Stomach smooth muscle (tissue), 2 donors: ENCODE measurements around the gene DTD1.

Source experiments
- H3K27ac ChIP-seq: one replicate; pipeline ENCODE4 v1.7.0; 2013; ENCODE audit warnings: mild to moderate bottlenecking, low read length, inconsistent platforms
- H3K27me3 ChIP-seq, 2 donors: one replicate each; pipeline ENCODE4 v1.7.0; 2013; ENCODE audit warnings: low read length in 2 of 2; ENCODE audit not compliant: insufficient read depth in 2 of 2, control insufficient read depth in 1 of 2
- H3K36me3 ChIP-seq, 2 donors: one replicate each; pipeline ENCODE4 v1.7.0; 2013; ENCODE audit warnings: low read length in 2 of 2; ENCODE audit not compliant: control insufficient read depth in 2 of 2, insufficient read depth in 2 of 2
- H3K4me1 ChIP-seq: one replicate; pipeline ENCODE4 v1.7.0; 2013; ENCODE audit warnings: low read length; ENCODE audit not compliant: control insufficient read depth, insufficient read depth
- H3K4me3 ChIP-seq, 2 donors: one replicate each; pipeline ENCODE4 v1.7.0; 2013; ENCODE audit warnings: low read length in 2 of 2
- H3K9ac ChIP-seq, 2 donors: one replicate each; pipeline ENCODE4 v1.7.0; 2013; ENCODE audit warnings: low read length in 2 of 2, mild to moderate bottlenecking in 1 of 2
- H3K9me3 ChIP-seq, 2 donors: one replicate each; pipeline ENCODE4 v1.7.0; 2013; ENCODE audit warnings: low read length in 2 of 2; ENCODE audit not compliant: control insufficient read depth in 2 of 2
- donor health status: healthy.
- donor health status: Pancreatic carcinoma.

Gene DTD1

DNA sequence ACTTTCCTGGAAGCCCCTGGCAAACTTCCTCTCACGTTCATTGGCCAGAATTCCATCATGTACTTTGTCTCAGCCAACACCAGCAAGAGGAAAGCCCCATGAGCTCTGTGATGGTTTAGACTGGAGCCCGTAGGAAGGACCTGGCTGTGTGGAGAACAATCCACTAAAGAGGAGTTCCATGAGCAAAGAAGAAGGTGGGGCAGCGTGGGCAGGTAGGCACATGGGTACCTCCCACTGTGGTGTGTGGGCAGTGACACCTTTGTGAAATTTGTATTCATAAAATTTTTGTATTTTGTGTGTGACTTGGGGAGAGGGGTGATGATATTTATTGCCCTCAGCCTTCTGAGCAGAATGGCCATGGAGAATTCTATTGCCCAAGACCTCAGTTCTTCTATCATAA is 136.2 kb downstream of the DTD1 start:
- H3K27me3 ChIP-seq = no peaks in the 10 kb centered on the region
- H3K27ac ChIP-seq = no peak overlapping the region
- H3K4me3 ChIP-seq = no peak overlapping the region
- no peaks in the 10 kb centered on the region for H3K36me3 ChIP-seq
- no peak overlapping the region for H3K9ac ChIP-seq
- H3K4me1 ChIP-seq = peaks cover 6% of the 10 kb centered on the region
- H3K9me3 ChIP-seq = no peaks in the 10 kb centered on the region

DNA sequence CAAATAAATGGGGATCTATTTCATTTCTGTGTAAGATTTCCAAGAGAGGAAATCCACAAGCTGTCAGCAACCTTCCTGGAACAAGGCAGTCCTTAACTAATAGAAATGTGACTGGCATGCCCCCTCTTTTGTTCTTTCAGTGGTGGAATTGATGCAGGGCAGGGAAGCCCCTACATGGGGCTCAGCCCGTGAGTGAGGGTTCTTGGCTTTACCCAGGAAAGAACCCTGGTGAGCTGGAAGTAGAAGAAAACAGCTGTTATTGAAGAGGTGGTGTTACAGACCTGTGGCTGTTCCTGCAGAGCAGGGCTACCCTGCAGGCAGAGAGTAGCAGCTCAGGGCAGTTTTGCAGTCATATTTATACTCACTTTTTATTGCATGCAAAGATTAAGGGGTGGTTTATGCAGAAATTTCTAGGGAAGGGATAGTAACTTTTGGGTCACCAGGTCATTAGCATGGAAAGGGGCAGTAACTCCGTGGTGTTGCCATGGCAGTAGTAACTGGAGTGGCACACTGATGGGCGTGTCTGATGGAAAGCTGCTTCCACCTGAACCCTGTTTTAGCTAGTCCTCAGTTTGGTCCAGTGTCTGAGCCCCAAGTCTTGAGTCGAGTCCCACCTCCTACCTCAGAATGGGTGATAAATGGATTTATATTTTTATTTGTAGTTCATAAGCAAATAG is 137.1 kb downstream of the DTD1 start:
- no peak overlapping the region for H3K9ac ChIP-seq
- H3K4me3 ChIP-seq = no peak overlapping the region
- no peak overlapping the region for H3K27ac ChIP-seq
- no peaks in the 10 kb centered on the region for H3K27me3 ChIP-seq
- no peaks in the 10 kb centered on the region for H3K9me3 ChIP-seq
- peaks cover 6% of the 10 kb centered on the region for H3K4me1 ChIP-seq
- no peaks in the 10 kb centered on the region for H3K36me3 ChIP-seq

DNA sequence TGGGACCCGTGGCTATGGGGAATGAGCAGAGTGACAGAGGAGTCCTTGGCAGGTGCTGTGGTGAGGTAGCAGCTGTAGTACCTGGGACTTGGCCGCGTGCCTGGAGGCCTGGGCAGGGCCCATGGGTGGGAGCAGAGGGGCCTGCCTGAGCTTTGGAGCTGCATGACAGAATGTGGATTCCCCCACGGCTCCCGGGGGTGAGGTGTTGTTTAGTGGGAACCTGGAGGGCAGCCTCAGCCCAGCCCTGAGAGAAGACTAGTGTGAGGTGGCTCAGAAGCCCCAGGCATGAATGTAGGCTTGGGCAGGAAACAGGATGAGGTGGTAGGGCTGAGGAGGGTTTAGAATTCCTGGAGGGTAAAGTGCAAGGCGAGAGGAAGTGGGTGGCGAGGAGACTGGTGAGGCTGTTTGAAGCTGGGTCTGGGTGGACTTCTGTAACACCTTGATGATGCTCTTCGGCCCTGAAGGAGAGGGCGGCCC is 139.2 kb downstream of the DTD1 start:
- Histone ChIP-seq H3K27ac (no peak overlapping the region), H3K27me3 (no peaks in the 10 kb centered on the region), H3K9me3 (no peaks in the 10 kb centered on the region)

DNA sequence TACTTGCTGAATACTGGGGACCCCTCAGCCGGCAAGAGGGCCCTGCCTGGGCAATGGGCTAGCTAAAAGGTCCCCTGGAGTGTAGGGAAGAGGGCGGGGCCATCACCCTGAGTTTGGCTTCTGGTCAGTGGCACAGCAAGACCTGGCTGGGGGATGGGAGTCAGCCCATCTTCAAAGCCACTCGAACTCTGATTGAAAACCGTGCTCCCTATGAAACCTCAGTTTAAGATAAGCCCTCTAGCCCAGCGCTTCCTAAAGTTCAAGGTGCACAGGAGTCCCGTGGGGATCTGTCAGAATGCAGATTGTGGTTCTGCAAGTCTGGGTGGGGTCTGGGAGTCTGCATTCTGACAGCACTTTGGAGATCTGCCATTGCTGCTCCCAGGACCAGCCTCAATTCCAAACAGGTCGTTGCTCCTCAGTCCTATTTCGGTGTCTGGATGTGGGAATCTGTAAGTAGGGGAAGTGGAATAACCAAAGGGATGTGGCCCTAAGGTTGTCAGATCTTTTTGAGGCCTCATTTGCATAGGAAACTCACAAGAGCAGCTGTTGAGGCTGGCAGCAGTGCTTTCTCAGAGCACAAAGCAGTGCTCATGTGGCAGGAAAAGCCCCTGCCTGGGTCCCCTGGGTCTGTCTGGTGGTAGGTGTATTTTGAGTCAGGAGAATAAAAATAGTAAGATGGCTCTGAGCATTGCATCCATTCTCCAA is 140.5 kb downstream of the DTD1 start:
- no peaks in the 10 kb centered on the region for H3K9me3 ChIP-seq
- H3K27me3 ChIP-seq = no peaks in the 10 kb centered on the region
- no peak overlapping the region for H3K4me3 ChIP-seq
- no peak overlapping the region for H3K27ac ChIP-seq
- H3K9ac ChIP-seq = no peak overlapping the region
- peaks cover 6% of the 10 kb centered on the region for H3K4me1 ChIP-seq
- no peaks in the 10 kb centered on the region for H3K36me3 ChIP-seq

More for the DNA sequence above, 139.2 kb downstream of the DTD1 start:
- Histone ChIP-seq H3K4me3 (no peak overlapping the region), H3K36me3 (no peaks in the 10 kb centered on the region), H3K9ac (no peak overlapping the region), H3K4me1 (peaks cover 6% of the 10 kb centered on the region)

DNA sequence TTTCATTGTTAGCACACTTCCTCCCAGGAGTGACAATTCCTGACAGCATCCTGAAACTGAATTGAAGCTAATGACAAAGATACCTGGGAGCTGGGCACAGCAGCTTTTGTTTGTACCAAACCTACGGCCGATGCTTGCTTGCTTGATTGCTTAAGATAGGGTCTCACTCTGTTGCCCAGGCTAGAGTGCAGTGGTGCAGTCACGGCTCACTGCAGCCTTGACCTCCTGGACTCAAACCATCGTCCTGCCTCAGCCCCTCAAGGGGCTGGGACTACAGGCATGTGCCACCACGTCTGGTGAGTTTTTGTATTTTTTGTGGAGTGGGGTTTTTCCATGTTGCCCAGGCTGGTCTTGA is 141.0 kb downstream of the DTD1 start:
- peaks cover 6% of the 10 kb centered on the region for H3K4me1 ChIP-seq
- no peak overlapping the region for H3K27ac ChIP-seq
- no peaks in the 10 kb centered on the region for H3K27me3 ChIP-seq
- no peaks in the 10 kb centered on the region for H3K9me3 ChIP-seq
- H3K4me3 ChIP-seq = no peak overlapping the region
- no peaks in the 10 kb centered on the region for H3K36me3 ChIP-seq
- H3K9ac ChIP-seq = no peak overlapping the region

DNA sequence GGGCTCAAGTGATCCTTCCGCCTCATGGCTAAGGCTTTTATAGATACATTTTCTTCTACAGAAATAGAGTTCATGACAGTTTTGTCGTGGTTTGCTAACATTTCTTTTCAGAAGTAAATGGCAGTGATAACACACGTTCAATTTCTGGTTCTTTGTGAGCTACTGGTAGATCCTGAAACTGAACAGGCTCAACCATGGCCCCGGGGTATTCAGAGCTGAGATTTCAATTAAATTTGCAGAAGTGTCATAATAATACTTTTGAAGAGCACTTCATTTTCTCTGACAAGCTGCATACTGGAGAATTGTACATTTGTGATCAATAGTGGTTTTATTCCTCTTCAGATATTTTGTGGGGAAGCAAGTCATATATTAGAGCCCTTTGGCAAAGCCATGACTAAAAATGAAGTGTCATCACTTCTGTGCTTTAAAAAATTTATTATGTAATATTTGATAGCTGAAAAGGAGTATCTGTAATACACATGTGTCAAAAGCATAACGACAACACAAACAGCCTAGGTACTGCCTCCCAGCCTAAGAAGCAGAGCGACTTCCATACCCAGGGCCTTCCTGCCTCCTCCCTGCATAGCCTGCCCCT is 141.5 kb downstream of the DTD1 start:
- H3K27me3 ChIP-seq = no peaks in the 10 kb centered on the region
- no peaks in the 10 kb centered on the region for H3K36me3 ChIP-seq
- H3K4me1 ChIP-seq = peaks cover 6% of the 10 kb centered on the region
- H3K9me3 ChIP-seq = no peaks in the 10 kb centered on the region
- no peak overlapping the region for H3K27ac ChIP-seq
- no peak overlapping the region for H3K9ac ChIP-seq
- H3K4me3 ChIP-seq = no peak overlapping the region

DNA sequence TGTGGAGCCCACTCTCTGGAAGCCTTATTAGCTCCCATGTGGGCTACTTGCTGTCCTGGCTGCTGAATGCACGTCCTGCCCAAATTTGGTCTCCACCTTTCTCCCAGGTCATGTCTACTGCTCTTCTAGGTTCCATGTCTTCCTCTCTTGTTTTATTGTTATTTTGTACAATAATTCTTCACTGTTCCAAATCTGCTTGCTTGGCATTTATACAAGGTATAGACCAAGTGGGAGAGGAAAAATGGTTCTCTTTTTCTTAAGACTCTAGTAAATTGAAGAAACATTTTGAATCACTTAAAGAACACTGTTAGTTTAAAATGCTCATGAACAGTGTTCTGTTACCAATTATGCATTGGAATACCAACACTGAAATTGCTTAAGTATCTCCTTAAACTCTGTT is 144.1 kb downstream of the DTD1 start:
- no peaks in the 10 kb centered on the region for H3K9me3 ChIP-seq
- H3K9ac ChIP-seq = no peak overlapping the region
- no peaks in the 10 kb centered on the region for H3K27me3 ChIP-seq
- H3K36me3 ChIP-seq = peaks cover 0 to 4% of the 10 kb centered on the region in 2 donors
- no peak overlapping the region for H3K27ac ChIP-seq
- no peak overlapping the region for H3K4me3 ChIP-seq
- H3K4me1 ChIP-seq = peaks cover 6% of the 10 kb centered on the region

DNA sequence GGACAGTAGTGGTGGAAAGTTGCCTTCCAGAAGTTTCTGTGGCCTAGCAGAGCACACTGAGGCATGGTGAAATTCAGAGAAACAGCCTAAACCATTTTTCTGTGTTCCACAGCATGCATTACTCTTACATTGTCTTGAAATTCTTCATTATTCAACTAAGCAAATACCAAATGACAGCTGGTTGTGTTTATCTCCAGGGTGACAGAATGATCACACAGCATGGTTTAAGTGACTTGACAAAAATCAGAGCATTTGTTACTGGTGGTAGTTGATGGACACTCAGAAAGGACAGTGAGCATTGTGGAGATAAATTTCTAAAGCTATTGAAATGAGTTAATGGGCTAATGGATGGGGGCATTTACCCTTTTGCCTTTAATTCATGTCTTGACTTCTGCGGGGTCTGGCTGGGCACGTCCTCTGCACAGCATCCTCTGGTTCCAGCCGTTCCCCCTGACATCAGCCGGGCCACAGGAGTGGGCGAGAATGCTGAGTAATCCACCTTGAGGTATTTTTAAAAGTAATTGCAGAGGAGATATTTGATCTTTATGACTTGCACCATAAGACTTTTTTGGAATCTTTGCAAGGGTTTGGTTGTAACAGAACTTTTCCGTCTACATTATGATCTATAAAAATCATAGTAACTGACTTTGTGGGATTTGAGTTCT is 146.8 kb downstream of the DTD1 start:
- Histone ChIP-seq H3K9me3 (no peaks in the 10 kb centered on the region), H3K27me3 (no peaks in the 10 kb centered on the region), H3K36me3 (peaks cover 0 to 4% of the 10 kb centered on the region in 2 donors), H3K27ac (no peak overlapping the region), H3K4me3 (no peak overlapping the region), H3K9ac (no peak overlapping the region), H3K4me1 (peaks cover 5% of the 10 kb centered on the region)

DNA sequence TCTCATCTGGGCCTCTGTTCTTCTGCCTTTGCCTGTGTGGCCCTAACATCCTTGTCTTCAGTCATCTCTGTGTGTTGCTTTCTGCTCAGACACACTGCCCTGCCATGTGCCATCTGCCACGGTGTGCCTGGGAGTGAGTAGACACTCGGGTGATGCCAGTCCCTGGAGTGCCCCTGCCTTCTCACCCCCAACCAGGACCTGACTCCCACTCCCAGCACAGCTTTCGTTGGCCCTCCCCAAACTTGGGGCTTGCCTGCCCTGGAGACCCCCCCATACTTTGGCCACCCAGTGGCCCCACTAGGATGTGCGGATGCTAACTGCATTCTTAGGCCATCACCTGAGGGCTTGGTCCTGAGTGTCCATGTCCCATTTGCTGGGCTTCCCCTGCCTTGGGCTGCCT is 149.3 kb downstream of the DTD1 start:
- Histone ChIP-seq H3K27ac (no peak overlapping the region), H3K4me3 (no peak overlapping the region), H3K4me1 (peaks cover 5% of the 10 kb centered on the region), H3K27me3 (no peaks in the 10 kb centered on the region), H3K9me3 (no peaks in the 10 kb centered on the region), H3K36me3 (peaks cover 0 to 4% of the 10 kb centered on the region in 2 donors), H3K9ac (no peak overlapping the region)

DNA sequence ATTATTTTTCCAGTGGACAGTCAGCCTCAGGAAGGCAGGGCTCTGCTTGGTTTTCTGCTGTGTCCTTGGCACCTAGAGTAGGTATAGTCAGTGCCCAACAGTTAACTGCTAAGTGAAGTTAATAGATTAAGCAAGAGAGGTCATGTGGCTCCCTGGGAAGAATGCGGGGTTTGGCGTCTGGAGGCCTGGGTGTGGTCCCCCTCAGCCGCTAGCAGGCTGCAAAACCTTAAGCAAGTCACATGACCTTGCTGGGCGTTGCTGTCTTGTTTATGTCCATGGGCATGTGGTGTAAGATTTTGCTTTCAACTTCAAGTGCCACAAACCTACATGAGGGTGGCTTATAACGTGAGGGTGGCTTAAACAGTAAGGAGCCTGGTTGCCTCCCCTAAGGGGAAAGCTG is 150.2 kb downstream of the DTD1 start:
- Histone ChIP-seq H3K27ac (no peak overlapping the region), H3K9ac (no peak overlapping the region), H3K36me3 (peaks cover 0 to 4% of the 10 kb centered on the region in 2 donors), H3K9me3 (no peaks in the 10 kb centered on the region), H3K4me3 (no peak overlapping the region), H3K4me1 (peaks cover 5% of the 10 kb centered on the region), H3K27me3 (no peaks in the 10 kb centered on the region)
